Activated T-cell treated with anti-CD3 and anti-CD28 coated beads, Interleukin-2, amount 50 U/mL, for 72 hours (primary cell): ENCODE results near the gene LRRC3. TPM values are rescaled to one million over a fixed set of nuclear protein-coding genes. Genes with fewer than 3 reads are reported as not detected.

ENCODE experiments used
- ATAC-seq, 2 donors: fragments of 150-1000 bp; cut with Tn5 transposase; replicated peaks in 1 of 2; 2 replicates each; pipeline ENCODE4 v1.10.0; 2021; ENCODE audit warnings: moderate library complexity in 2 of 2, mild to moderate bottlenecking in 1 of 2
- DNase-seq, 2 donors: peaks; one replicate each; pipeline ENCODE4 v3.0.0; 2021 to 2022; ENCODE audit warnings: mixed read lengths in 1 of 2
- H3K27ac Mint-ChIP-seq: one replicate; pipeline ENCODE4 v1.8.0; 2022; ENCODE audit warnings: mild to moderate bottlenecking, moderate library complexity, mixed read lengths
- H3K27me3 Mint-ChIP-seq: one replicate; pipeline ENCODE4 v1.8.0; 2022; ENCODE audit warnings: low read depth, mixed read lengths
- H3K36me3 Mint-ChIP-seq, 2 donors: one replicate each; pipeline ENCODE4 v1.8.0; 2022; ENCODE audit warnings: mixed read lengths in 2 of 2, mild to moderate bottlenecking in 1 of 2; ENCODE audit not compliant: insufficient read depth in 2 of 2
- H3K4me1 Mint-ChIP-seq: one replicate; pipeline ENCODE4 v1.8.0; 2022; ENCODE audit warnings: low read depth, mixed read lengths
- H3K4me3 Mint-ChIP-seq, 2 donors: one replicate each; pipeline ENCODE4 v1.8.0; 2022; ENCODE audit warnings: mild to moderate bottlenecking in 2 of 2, mixed read lengths in 2 of 2, moderate library complexity in 2 of 2
- H3K9me3 Mint-ChIP-seq, 2 donors: one replicate each; pipeline ENCODE4 v1.8.0; 2022; ENCODE audit warnings: mixed read lengths in 2 of 2
- total RNA-seq, 2 donors: library from RNA; stranded (reverse); gene quantifications; one replicate each; pipeline ENCODE4 v1.2.3, GENCODE V29; 2022

LRRC3 gene
- total RNA-seq, 2 donors from 2014 or later, result 2.8 to 3.8 TPM

- Mint-ChIP-seq H3K36me3 (no peaks in the 10 kb centered on the region), H3K27me3 (no peaks in the 10 kb centered on the region), H3K9me3 (no peaks in the 10 kb centered on the region), H3K4me3 (no peak overlapping the region), H3K4me1 (no peaks in the 10 kb centered on the region), H3K27ac (no peak overlapping the region)
- DNase-seq, result no peak
- ATAC-seq, result no peak
These were observed 5.1 kb downstream of the LRRC3 start for GRCh38 chr21:44460441-44460755.

DNA sequence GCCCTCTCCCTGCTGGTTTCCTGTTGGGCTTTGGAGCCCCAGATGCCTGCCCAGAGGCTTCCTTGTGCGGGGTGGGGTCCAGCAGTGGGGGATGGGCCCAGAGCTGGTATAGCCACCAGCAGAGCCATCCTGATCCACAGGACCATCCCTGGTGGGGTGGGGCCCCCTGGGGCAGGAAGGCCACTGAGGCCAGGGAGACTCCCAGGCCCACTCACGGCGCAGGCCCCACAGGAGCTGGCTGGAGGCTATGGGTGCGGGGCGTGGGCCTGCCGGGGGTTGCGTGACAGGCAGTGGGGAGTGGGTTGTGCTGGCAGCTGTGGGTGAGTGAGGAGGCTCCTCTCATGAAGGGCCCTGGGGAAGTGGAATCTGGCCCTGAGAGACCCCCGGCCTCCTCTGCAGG lies 5.7 kb downstream of the LRRC3 start:
- Mint-ChIP-seq H3K9me3 (no peaks in the 10 kb centered on the region), H3K27ac (no peak overlapping the region), H3K27me3 (no peaks in the 10 kb centered on the region), H3K4me1 (no peaks in the 10 kb centered on the region), H3K36me3 (no peaks in the 10 kb centered on the region), H3K4me3 (no peak overlapping the region)
- no peak for DNase-seq
- ATAC-seq, result no peak

GRCh38 chr21:44461464-44462001 lies 6.2 kb downstream of the LRRC3 start:
- Mint-ChIP-seq H3K27me3 (no peaks in the 10 kb centered on the region), H3K4me3 (no peak overlapping the region), H3K9me3 (no peaks in the 10 kb centered on the region), H3K27ac (no peak overlapping the region), H3K4me1 (no peaks in the 10 kb centered on the region), H3K36me3 (no peaks in the 10 kb centered on the region)
- no peak for DNase-seq
- ATAC-seq, result no peak

- H3K27me3 Mint-ChIP-seq, result no peaks in the 10 kb centered on the region
These were observed 7.0 kb downstream of the LRRC3 start for GRCh38 chr21:44462086-44462833.

GRCh38 chr21:44462834-44463200 lies 7.5 kb downstream of the LRRC3 start:
- H3K27me3 Mint-ChIP-seq, result no peaks in the 10 kb centered on the region
- ATAC-seq (no peak), DNase-seq (no peak)
- H3K9me3 Mint-ChIP-seq, result no peaks in the 10 kb centered on the region
- H3K4me3 Mint-ChIP-seq, result no peak overlapping the region
- no peaks in the 10 kb centered on the region for H3K4me1 Mint-ChIP-seq
- H3K36me3 Mint-ChIP-seq, result no peaks in the 10 kb centered on the region
- no peak overlapping the region for H3K27ac Mint-ChIP-seq

More at GRCh38 chr21:44462086-44462833, 7.0 kb downstream of the LRRC3 start:
- no peaks in the 10 kb centered on the region for H3K9me3 Mint-ChIP-seq
- ATAC-seq (no peak), DNase-seq (no peak)
- no peaks in the 10 kb centered on the region for H3K4me1 Mint-ChIP-seq
- no peaks in the 10 kb centered on the region for H3K36me3 Mint-ChIP-seq
- no peak overlapping the region for H3K4me3 Mint-ChIP-seq
- no peak overlapping the region for H3K27ac Mint-ChIP-seq

DNA sequence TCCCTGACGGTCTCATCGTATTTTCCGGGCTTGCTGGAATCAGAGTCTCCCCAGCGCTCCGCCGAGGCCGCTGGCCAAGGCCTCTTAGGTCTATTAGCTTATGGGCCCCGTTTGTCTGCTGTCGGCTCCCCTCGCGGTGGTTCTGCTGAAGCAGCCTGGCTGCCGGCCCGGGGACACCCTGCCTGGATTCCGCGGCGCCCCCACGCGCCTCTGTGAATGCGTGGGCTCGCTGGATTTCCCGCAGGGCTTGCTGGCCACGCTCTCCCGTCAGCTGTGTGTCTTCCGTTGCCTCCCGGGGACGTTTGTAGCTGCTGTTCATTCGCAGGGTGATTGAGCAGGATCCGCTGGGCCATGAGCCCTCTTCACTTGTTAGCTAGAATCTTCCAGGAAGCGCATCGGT lies 8.4 kb downstream of the LRRC3 start:
- ATAC-seq (no peak), DNase-seq (no peak)
- Mint-ChIP-seq H3K9me3 (no peaks in the 10 kb centered on the region), H3K4me1 (no peaks in the 10 kb centered on the region), H3K36me3 (no peaks in the 10 kb centered on the region), H3K4me3 (no peak overlapping the region), H3K27ac (no peak overlapping the region), H3K27me3 (no peaks in the 10 kb centered on the region)

- no peak overlapping the region for H3K27ac Mint-ChIP-seq
- H3K36me3 Mint-ChIP-seq, result no peaks in the 10 kb centered on the region
- no peaks in the 10 kb centered on the region for H3K9me3 Mint-ChIP-seq
- no peaks in the 10 kb centered on the region for H3K27me3 Mint-ChIP-seq
- no peak overlapping the region for H3K4me3 Mint-ChIP-seq
- no peak for DNase-seq
- no peak for ATAC-seq
- H3K4me1 Mint-ChIP-seq, result no peaks in the 10 kb centered on the region
These were observed 9.0 kb downstream of the LRRC3 start for GRCh38 chr21:44464351-44464750.

GRCh38 chr21:44466351-44466954 lies 11.1 kb downstream of the LRRC3 start:
- Mint-ChIP-seq H3K27me3 (no peaks in the 10 kb centered on the region), H3K27ac (no peak overlapping the region), H3K36me3 (no peaks in the 10 kb centered on the region), H3K4me3 (no peak overlapping the region), H3K4me1 (no peaks in the 10 kb centered on the region), H3K9me3 (no peaks in the 10 kb centered on the region)
- DNase-seq (no peak), ATAC-seq (no peak)

DNA sequence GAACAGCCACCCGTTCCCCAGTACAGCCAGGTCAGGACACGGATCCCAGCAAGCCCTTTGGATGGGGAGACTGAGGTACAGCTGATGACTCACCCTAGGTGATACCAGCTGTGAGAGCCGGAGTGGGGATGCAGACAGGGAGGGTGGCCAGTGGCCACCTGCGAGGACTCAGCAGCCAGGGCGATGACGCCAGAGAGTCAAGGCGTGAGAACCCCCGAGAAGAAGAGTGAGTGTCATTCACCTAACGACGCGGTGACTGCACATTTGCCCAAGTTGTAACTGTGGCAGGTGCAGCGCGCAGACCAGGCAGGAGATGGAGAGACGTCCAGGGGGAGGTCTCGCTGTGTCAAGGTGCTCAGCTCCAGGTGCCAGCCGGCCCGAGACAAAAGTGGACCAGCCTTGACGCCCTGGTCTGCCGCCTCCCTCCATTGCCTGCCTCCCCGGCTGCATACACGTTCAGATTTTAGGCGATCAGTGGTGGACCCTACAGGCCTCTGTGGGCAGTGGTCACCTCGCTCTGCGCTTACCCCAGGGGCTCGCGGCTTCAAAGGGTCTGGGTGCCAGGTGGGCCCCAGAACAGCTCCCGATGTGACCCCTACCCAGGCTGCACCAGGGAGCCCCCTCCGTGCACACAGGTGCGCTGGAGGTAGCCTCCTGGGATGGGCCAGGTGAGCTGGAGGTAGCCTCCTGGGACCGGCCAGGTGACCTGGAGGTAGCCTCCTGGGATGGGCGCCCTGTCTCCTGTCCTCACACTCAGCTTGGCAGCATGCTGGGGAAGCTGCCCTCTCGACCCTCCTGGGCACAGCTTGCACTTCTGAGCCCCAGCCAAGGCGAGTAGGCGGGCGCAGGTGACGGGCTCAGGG lies 11.9 kb downstream of the LRRC3 start:
- no peak overlapping the region for H3K4me3 Mint-ChIP-seq
- no peak for DNase-seq
- no peak overlapping the region for H3K27ac Mint-ChIP-seq
- ATAC-seq, result no peak
- no peaks in the 10 kb centered on the region for H3K9me3 Mint-ChIP-seq
- H3K4me1 Mint-ChIP-seq, result no peaks in the 10 kb centered on the region
- no peaks in the 10 kb centered on the region for H3K27me3 Mint-ChIP-seq
- H3K36me3 Mint-ChIP-seq, result no peaks in the 10 kb centered on the region

DNA sequence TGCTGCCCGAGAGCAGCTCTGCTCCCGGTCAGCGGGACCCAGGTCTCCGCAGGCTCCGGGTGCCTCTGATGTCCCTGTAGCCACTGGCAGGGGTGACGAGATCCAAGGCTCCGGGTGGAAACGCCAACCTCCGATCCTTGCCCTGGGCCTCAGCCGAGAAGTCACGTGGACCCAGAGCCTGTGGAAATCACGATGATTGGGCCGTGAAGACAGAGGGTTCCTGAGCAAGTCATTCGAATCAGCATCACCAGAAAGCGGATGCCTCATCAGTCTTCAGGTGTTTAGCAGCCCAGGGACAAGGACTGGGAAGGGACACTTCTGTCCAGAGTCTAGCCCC lies 12.5 kb downstream of the LRRC3 start:
- H3K4me3 Mint-ChIP-seq, result no peak overlapping the region
- H3K27me3 Mint-ChIP-seq, result no peaks in the 10 kb centered on the region
- H3K9me3 Mint-ChIP-seq, result no peaks in the 10 kb centered on the region
- no peak overlapping the region for H3K27ac Mint-ChIP-seq
- DNase-seq, result no peak
- no peak for ATAC-seq
- H3K4me1 Mint-ChIP-seq, result no peaks in the 10 kb centered on the region
- no peaks in the 10 kb centered on the region for H3K36me3 Mint-ChIP-seq

GRCh38 chr21:44471341-44471740 lies 16.0 kb downstream of the LRRC3 start:
- no peak for ATAC-seq
- no peak overlapping the region for H3K27ac Mint-ChIP-seq
- H3K9me3 Mint-ChIP-seq, result no peaks in the 10 kb centered on the region
- H3K4me1 Mint-ChIP-seq, result no peaks in the 10 kb centered on the region
- no peak for DNase-seq
- H3K27me3 Mint-ChIP-seq, result no peaks in the 10 kb centered on the region
- H3K36me3 Mint-ChIP-seq, result no peaks in the 10 kb centered on the region
- H3K4me3 Mint-ChIP-seq, result no peak overlapping the region

GRCh38 chr21:44471996-44472395 lies 16.7 kb downstream of the LRRC3 start:
- Mint-ChIP-seq H3K4me3 (no peak overlapping the region), H3K27me3 (no peaks in the 10 kb centered on the region), H3K9me3 (no peaks in the 10 kb centered on the region), H3K36me3 (no peaks in the 10 kb centered on the region), H3K27ac (no peak overlapping the region), H3K4me1 (no peaks in the 10 kb centered on the region)
- ATAC-seq (no peak), DNase-seq (no peak)

DNA sequence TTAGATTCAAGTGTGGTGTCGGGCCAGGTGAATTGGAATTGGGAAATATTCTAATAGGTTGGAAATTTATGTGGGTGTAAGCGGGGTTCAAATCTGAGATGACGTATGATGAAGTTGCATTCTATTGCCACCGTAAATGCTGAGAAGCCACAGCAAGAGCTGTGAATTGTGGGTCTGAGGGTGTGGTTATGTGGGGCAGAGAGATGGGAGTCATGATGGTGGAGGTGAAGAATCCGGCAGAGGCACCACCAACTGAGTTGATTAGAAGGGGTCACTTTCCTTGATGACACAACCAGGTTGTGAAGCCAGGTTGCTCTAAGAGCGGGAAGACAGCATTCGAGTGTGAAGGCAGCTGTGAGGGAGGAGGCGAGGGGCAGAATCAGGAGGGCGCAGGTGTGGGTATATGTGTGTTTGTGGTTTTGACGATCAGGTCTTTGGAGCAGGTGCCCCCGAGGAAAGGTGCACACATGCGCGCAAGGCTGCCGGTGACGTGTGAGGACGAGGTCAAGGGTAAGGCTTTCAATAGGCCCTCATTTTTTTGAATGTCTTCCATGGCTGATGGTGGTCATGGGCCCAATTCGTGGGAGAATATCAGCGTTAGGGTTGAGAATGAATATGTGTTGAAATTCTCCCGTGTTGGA lies 18.7 kb downstream of the LRRC3 start:
- no peaks in the 10 kb centered on the region for H3K4me1 Mint-ChIP-seq
- H3K27ac Mint-ChIP-seq, result no peak overlapping the region

More for the DNA sequence above, 18.7 kb downstream of the LRRC3 start:
- Mint-ChIP-seq H3K27me3 (no peaks in the 10 kb centered on the region), H3K36me3 (no peaks in the 10 kb centered on the region), H3K9me3 (no peaks in the 10 kb centered on the region), H3K4me3 (no peak overlapping the region)
- no peak for DNase-seq
- no peak for ATAC-seq
